HG02642 (cell line): ENCODE measurements around the gene STPG3.

Experiments used
- ATAC-seq: cut with Tn5 transposase; IDR thresholded peaks from one replicate; pipeline ENCODE4 v1.9.1; 2021; ENCODE audit warnings: mild to moderate bottlenecking; ENCODE audit not compliant: unreplicated experiment, poor library complexity

STPG3 gene

DNA sequence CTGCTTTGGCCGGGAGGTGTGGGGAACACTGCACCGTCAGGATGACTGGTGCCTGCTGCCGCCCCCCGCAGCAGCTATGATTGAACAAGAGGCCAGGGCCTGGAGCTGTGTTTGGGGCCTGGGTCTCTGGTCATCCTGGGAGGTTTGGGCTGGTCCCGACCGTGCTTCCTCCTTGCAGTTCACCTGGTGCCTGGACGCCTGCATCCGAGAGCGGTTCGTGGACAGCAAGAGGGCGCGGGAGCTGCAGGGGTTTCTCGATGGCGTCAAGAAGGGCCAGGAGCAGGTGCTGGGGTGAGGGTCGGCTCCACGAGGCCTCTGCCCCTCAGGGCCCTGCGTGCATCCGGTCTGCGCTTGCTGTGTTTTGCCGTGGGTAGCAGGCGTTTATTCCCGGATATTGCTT lies 13.0 kb downstream of the STPG3 start:
- no peak for ATAC-seq

DNA sequence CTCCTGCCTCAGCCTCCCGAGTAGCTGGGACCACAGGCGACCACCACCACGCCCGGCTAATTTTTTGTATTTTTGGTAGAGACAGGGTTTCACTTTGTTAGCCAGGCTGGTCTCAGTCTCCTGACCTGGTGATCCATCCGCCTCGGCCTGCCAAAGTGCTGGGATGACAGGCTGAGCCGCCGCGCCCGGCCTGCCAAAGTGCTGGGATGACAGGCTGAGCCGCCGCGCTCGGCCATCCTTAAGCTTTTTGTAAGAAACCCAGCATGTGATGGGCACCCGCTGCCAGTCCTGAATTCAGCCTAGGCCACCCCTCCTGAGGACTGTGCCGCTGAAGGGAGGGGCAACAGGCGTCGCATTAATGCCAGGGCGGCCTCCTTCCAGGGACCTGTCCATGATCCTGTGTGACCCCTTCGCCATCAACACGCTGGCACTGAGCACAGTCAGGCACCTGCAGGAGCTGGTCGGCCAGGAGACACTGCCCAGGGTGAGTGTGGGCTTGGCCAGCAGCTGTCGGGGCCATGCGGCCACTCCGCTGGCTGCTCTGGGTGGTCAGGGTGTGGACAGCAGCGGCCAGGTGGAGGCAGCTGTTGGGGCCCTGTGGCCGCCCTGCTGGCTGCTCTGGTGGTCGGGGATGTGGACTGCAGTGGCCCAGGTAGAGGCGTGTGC lies 14.5 kb downstream of the STPG3 start:
- ATAC-seq = no peak

DNA sequence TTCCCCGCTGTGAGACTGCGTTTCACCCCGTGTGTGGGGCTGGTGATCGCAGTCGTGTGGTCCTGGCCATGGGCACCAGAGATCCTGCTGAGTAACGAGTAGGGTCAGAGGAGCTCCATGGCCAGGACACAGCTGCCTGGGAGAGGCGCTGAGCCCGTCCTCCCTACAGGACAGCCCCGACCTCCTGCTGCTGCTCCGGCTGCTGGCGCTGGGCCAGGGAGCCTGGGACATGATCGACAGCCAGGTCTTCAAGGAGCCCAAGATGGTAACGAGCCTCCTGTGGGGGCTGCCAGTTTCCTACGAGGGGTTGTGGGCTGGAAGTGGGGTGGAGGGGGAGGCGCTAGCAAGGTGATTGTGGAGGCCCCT lies 15.1 kb downstream of the STPG3 start:
- ATAC-seq = no peak

DNA sequence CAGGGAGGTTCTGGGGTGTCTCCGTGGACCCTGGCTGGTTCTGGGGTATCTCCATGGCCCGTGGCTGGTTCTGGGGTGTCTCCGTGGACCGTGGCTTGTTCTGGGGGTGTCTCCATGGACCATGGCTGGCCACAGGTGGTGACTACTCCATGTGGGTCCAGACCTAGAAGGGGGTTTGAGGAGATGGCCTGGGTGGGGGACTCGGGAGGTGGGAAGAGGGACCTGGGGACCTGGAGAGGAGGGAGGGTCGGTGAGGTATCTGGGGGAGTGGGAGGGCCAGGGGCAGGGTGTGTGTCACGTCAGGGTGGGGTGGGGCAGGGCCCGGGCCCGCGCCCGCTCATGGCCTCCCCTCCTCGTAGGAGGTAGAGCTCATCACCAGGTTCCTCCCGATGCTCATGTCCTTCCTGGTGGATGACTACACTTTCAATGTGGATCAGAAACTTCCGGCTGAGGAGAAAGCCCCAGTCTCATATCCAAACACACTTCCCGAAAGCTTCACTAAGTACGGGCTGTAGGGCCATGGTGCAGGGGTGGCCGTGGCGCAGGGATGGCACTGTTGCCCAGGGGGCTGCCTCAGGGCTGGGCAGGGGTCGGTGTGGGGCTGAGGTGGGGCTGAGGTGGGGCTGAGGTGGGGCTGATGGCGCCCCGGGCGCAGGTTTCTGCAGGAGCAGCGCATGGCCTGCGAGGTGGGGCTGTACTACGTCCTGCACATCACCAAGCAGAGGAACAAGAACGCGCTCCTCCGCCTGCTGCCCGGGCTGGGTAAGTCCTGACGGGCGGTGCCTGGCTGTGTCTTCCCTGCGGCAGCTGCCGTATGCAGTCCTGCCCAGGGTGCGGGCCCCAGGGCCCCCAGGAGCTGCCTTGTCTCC lies 15.7 kb downstream of the STPG3 start:
- no peak for ATAC-seq

DNA sequence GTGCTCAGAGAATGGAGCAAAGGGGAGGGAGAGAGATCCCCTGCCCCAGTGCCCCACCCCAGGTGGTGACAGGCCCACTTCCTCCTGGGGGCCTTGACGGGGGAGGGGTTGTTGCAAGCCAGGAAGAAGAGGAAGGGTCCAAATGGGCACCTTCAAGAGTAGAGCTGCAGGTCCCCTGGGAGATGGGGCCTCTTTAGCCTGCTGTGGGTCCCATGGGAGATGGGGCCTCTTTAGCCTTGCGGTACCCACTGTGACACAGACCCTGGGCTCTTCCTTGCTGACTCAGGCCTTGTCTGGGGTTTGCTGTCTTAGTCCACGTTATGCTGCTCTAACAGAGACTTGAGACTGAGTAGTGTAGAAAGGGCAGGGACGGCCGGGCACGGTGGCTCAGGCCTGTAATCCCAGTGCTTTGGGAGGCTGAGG lies 16.9 kb downstream of the STPG3 start:
- no peak for ATAC-seq

DNA sequence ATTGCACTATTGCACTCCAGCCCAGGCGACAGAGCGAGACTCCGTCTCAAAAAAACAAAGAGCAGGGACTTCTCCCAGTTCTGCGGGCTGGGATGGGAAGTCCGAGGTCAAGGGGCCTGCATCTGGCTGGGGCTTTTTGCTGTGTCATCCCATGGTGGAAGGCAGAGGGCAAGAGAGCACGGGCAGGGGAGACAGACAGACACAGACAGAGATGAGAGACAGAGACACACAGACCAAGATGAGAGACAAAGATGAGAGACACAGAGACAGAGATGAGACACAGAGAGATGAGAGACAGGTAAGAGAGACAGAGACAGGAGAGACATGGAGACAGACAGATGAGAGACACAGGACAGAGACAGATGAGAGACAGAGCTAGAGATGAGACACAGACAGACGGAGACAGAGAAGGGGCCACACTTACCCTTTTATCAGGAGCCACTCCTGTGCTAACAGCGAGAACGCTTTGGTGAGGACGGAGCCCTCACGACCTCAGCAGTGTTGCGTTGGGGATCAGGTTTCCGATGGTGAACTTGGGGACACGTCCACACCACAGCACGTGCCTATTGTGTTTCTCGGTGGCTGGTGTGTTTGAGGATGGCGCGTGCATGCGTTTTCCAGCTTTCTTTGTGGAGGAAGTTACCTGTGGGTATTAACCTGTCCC lies 17.6 kb downstream of the STPG3 start:
- no peak for ATAC-seq

DNA sequence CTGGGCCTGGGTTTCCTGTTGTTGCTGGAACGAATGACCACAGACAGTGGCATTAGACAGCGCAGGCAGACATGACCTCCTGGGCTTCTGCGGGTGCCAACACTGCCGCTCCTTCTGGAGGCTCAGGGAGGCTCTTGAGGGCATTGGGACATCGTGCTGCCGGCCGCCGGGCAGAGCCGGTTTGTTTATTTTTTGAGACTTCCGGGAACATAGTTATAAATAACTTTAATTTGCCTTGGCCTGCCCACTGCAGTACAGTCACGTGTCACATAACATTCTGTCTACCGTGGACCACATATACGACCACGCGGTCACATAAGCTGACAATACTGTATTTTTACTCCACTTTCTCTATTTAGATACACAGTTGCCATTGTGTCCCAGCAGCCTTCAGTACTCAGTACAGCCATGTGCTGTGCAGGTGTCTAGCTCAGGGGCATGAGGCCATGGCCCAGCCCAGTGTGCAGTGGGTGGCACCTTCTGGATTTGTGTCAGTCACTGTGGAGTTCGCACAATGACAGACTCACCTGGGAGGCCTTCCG lies 18.2 kb downstream of the STPG3 start:
- ATAC-seq = no peak

DNA sequence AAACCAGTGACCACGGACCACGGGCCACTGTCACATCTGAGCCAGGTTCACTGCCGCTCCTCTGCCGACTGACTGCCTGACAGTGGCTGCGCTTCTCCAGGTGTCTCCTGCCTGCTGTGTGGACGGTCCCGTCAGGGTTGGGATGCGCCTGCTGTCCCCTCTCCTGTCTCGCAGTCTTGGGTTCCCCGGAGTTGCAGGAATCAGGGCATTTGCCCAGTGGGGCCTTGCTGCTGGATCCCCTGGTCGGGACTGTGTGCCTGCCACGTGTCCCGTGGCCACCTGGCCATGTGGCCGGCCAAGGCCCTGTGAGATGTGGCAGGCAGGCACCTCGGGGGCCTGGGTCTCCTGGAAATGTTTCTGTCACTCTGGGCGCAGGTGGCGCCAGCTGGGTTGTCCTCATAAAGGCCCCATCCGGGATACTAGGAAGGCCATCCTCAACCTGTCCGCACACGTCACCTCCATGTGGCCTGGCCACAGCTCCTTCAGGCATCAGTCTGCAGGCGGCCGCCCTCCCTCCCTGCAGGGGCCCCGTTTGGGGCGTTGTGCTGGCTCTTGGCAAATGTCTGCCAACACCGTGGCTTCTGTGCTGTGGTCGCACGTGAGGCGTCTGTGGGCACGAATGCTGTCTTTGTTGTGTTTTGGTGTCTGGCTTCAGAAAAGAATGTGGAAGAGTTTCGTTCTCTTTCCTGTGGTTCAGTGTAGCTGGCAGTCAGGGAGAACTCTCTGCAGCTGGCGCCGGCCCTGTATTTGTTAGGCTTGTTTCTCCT lies 20.0 kb downstream of the STPG3 start:
- no peak for ATAC-seq

DNA sequence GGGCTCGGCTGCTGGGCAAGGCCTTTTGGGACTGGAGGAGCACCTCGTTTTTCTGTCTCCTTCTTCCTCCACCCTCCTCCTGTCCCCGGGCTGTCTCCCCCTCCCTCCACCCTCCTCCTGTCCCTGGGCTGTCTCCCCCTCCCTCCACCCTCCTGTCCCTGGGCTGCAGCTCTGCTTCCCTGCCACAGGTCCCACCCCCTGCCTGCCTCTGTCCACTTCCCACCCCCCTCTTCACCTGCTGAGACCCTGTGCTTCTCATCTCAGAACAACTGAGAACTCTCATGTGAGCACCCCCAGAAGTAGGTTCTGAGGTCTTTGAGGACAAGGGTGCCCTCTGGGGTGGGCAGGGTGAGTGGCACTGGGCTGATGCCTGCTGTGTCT lies 20.6 kb downstream of the STPG3 start:
- ATAC-seq = no peak

DNA sequence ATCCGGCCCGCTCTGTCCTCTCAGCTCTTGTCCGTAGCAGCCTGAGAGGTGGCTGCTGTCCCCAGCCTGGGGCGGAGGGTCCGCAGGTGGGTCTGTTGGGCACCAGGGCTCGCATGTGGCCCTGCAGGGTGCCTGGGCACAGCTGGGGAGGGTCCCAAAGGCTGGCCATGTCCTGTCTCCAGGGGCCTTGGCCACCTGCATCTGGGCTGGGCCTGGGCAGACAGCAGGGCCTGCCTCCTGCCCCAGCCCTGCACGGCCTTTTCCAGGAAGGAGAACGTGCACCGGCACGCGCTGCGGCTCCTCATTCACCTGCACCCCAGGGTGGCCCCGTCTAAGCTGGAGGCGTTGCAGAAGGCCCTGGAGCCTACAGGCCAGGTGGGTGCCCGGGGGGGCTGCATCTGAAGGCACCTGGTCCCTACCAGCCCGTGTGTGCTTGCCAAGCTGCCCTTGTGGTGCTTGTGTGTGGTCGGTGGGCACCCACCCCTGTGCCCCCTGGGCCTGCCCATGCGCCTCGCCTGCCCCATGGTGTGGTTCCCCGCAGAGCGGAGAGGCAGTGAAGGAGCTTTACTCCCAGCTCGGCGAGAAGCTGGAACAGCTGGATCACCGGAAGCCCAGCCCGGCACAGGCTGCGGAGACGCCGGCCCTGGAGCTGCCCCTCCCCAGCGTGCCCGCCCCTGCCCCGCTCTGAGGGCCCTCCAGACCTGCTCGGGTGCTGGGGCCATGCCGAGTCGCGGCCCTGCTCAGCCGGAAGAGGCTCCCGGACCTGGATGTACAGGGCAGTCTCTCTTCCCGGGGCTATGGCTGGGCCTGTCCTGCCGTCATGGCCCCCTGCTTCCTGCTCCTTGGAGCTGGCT lies 21.4 kb downstream of the STPG3 start:
- no peak for ATAC-seq

DNA sequence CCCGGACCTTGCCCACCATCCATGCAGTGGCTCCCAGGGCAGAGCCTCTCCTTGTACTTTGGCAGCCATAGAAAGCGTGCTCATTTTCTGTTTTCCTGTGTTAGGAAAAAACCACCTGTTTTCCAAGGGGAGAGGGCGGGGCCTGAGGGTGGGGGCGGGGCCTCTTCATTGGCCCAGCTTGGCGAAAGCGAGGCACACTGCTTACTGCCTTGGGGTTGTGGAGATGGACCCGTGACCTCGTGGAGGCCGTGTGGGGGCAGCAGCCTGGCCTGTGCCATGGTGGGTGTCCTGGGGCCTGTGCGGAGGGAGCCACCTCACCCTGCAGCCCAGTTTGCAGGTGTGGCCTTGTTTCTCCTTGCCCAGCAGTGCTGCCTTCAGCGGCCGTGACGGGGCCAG lies 22.0 kb downstream of the STPG3 start:
- ATAC-seq = no peak

DNA sequence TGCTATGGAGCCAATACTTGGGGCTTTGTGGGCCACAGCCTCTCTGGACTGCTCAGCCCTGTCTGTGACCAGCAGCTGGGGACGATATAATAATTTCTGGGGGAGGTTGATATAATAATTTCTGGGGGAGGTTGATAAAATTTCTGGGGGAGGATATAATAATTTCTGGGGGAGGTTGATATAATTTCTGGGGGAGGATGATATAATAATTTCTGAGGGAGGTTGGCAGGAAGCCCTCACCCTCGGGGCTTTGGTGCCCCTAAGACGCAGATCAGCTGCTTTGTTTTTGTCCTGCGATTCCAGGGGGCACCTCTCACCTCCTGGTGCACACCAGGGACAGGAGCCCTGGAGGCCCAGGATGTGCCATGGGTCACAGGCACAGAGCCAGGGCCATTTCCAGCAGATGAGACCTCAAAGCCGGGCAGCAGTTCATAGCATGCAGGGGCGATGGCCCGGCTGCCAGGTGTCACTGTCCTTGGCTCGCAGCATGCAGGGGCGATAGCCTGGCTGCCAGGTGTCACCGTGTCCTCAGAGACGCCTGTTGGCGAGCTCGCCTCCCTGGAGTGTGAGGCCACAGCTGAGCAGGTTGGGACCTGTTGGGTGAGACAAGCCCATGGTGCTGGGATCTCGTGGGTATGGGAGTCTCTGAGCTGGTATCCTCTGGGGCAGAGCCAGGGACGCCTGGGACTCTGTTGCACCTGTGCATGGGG lies 22.7 kb downstream of the STPG3 start:
- ATAC-seq = no peak

DNA sequence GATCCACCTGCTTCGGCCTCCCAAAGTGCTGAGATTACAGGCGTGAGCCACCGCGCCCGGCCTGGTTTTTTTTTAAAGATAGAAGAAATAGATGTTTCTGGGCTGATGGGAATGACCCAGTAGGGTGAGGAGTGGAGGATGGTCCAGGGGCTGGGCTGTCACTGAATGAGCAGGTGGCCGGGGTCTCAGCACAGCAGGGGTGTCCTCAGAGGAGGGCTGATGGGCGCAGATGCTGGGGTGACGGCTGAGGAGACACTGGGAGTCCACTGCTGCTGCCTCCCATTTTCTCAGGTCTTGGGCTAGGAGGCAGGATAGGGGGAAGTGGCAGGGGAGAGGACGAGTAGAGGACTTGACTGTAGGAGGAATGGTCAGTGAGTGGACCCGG lies 24.1 kb downstream of the STPG3 start:
- no peak for ATAC-seq

DNA sequence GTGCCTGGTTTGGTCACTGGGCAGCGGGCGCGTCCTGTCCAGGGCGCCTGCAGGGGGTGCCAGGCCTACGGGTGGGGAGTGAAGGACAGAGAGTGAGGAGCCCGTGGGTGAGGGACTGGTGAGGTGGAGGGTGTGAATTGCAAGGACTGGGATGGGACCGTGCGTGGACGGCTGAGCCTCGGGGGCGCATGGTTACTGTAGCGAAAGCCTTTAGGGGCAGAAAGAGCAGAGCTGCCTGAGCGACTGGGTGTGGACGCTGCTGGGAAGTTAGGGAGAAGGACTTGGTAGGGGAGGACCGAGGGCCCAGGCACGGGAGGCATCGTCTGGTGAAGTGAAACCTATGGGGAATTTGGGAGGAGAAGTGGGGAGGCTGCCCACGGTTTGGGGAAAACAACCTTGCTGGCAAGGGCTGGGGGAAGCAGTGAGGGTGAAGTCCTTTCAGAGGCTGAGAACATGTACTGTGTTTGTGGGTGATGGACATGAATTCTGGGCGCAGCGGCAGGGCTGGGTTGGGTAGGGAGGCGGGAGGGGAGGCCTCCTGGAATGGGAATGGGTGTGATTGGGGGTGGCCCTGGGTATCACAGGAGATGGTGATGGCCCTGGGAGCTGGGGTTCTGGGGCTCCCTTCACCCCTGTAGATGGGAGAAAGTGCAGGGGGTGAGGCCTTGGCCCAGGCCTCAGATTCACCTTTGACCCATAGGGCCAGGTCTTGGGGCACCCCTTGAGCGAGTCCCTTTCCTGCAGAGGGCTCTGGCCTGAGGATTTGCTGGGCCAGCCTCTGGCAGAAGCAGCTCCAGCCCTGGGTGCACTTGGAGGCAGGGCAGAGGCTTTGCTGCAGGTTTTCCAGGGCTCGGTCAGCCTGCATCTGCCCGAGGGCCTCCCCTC lies 24.7 kb downstream of the STPG3 start:
- ATAC-seq = no peak

DNA sequence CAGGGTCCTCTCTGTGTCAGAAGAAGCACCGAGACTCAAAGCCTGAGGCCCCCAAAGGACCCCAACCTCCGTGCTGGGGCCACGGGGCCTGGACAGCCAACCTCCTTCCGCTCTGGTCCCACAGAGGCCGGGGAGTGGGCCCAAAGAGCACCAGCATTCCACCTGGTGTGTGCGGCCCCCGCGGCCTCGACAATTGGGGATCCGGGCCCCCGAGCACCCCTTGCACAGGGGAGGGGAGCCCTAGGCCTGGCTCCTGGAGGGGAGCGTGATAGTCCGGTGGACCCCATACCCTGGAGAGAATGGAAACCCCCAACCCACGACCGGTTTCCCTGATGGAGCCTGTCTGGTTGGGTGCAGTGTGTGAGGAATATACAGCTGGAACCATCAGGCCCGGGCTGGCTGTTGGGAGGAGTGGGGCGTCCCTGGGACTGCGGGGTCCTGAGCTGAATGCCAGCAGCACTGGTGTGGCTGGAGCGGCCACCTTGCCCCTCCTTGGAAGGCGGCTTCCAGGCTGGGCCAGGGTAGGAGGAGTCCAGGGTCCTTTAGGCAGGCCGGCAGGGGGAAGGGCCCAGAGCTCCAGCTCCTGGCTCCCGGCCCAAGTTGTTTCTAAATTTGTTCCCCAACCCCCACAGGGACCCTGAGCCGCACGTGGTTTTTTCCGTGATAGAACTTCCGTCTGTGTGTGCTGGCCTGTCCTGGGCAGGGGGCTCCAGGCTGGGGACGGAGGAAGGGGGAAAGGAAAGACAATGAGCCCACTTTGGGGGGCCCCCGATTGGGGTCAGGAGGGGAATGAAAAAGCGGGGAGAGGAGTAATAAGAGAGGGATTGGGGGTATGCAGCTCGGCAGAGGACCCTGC lies 25.6 kb downstream of the STPG3 start:
- peak; percentile 4 for ATAC-seq

DNA sequence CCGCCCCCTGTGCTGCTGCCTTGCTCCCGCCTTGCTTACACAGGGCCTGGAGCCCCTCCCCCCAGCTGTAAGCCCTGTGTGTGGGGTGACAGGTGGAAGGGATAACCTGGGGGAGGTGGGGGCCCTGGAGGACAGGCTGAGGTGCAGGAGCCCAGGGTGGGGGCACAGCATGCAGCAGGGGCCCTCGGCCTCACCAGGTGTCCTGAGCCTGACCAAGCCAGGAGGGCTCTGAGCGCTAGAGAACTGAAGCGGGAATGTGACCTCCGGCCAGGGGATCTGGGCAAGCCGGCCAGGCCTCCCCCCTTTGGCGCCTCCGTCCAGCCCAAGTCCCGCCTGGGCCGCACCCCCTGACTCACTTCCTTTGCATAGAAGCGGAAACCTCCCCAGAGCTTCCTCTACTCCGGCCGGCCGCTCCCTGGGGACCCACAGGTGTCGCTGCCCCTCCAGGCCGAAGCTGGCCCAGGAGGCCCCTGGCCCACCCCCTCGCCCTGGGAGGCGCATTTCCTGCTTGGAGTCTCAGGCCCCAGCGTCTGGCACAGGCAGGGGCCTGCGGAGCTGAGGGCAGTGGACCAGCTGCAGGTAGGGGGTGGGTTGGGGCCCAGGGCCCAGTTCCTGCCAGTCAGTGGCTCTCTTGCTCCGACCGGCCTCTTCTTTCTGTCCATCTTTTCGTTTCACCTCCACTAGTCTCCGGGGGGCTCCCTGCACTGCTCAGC lies 26.4 kb downstream of the STPG3 start, which contains the start of gene TOR4A:
Gene TOR4A (plus strand): TSS at position 398 of the 713 bp plus-strand sequence. CDS start 964 bp downstream, outside the sequence.
- peak; percentile 60 for ATAC-seq
